GM23338 (cell line): ENCODE measurements around the gene MAP3K10. TPM values are rescaled to one million over a fixed set of nuclear protein-coding genes. Genes with fewer than 3 reads are reported as not detected.
A peak's percentile ranks its signal among the peaks of the same experiment; 100 is the strongest.

Source experiments
- ATAC-seq: fragments of 200-7000 bp; cut with Tn5 transposase; 3 replicates; pipeline ENCODE4 v1.9.1; 2020
- DNase-seq: peaks from one replicate; pipeline ENCODE4 v3.0.0-alpha.2; 2015; ENCODE audit warnings: low spot score
- H2AFZ ChIP-seq: fragments of 200-600 bp; sonication (generic); 2 replicates; pipeline ENCODE4 v1.8.0; 2016; ENCODE audit warnings: antibody characterized with exemption, mild to moderate bottlenecking, moderate library complexity
- H3F3A ChIP-seq: fragments of 200-600 bp; sonication (generic); replicated peaks from 2 replicates; pipeline ENCODE4 v1.8.0; 2017; ENCODE audit warnings: antibody characterized with exemption, mixed run types, low read depth
- H3K27ac ChIP-seq: fragments of 200-600 bp; sonication (generic); 2 replicates; pipeline ENCODE4 v1.6.1; 2016; ENCODE audit warnings: low read depth
- H3K27me3 ChIP-seq: fragments of 200-600 bp; sonication (generic); 2 replicates; pipeline ENCODE4 v1.8.0; 2016; ENCODE audit warnings: mild to moderate bottlenecking, mixed run types, moderate library complexity; ENCODE audit not compliant: insufficient read depth
- H3K36me3 ChIP-seq: fragments of 200-600 bp; sonication (generic); 2 replicates; pipeline ENCODE4 v1.8.0; 2016; ENCODE audit warnings: mild to moderate bottlenecking; ENCODE audit not compliant: insufficient read depth
- H3K4me1 ChIP-seq: fragments of 200-600 bp; sonication (generic); 2 replicates; pipeline ENCODE4 v1.8.0; 2016; ENCODE audit warnings: mild to moderate bottlenecking, moderate library complexity; ENCODE audit not compliant: insufficient read depth
- H3K4me2 ChIP-seq: fragments of 200-600 bp; sonication (generic); 2 replicates; pipeline ENCODE4 v1.7.1; 2017; ENCODE audit warnings: mixed run types
- H3K4me3 ChIP-seq: fragments of 200-600 bp; sonication (generic); 2 replicates; pipeline ENCODE4 v1.6.1; 2016; ENCODE audit warnings: mixed run types
- H3K79me2 ChIP-seq: fragments of 200-600 bp; sonication (generic); replicated peaks from 2 replicates; pipeline ENCODE4 v1.8.0; 2017; ENCODE audit warnings: mild to moderate bottlenecking; ENCODE audit not compliant: insufficient read depth
- H3K9me2 ChIP-seq: fragments of 200-600 bp; sonication (generic); 2 replicates; pipeline ENCODE4 v1.8.0; 2017; ENCODE audit not compliant: insufficient read depth
- H4K20me1 ChIP-seq: fragments of 200-600 bp; sonication (generic); replicated peaks from 2 replicates; pipeline ENCODE4 v1.8.0; 2017; ENCODE audit warnings: mild to moderate bottlenecking; ENCODE audit not compliant: insufficient read depth
- H3K27ac Mint-ChIP-seq: 2 replicates; pipeline ENCODE4 v1.8.0; 2020; ENCODE audit warnings: inconsistent platforms, mild to moderate bottlenecking, moderate library complexity, mixed read lengths
- H3K27me3 Mint-ChIP-seq: 3 replicates; pipeline ENCODE4 v1.8.0; 2022; ENCODE audit warnings: low read depth, mild to moderate bottlenecking, moderate library complexity, mixed read lengths, inconsistent platforms; ENCODE audit not compliant: insufficient read depth, poor library complexity
- H3K36me3 Mint-ChIP-seq: 3 replicates; pipeline ENCODE4 v1.8.0; 2021; ENCODE audit warnings: low read depth, mild to moderate bottlenecking, inconsistent platforms, moderate library complexity, mixed read lengths
- H3K4me1 Mint-ChIP-seq: 3 replicates; pipeline ENCODE4 v1.8.0; 2020; ENCODE audit warnings: mild to moderate bottlenecking, inconsistent platforms, mixed read lengths
- H3K4me3 Mint-ChIP-seq: 3 replicates; pipeline ENCODE4 v1.8.0; 2021; ENCODE audit warnings: moderate library complexity, mild to moderate bottlenecking, inconsistent platforms, mixed read lengths
- H3K9me3 Mint-ChIP-seq: 3 replicates; pipeline ENCODE4 v1.8.0; 2020; ENCODE audit warnings: moderate library complexity, mild to moderate bottlenecking, inconsistent platforms, mixed read lengths
- CREB1 ChIP-seq: fragments of 250-450 bp; sonication (Bioruptor Pico); IDR thresholded peaks from 2 replicates; pipeline ENCODE4 v1.5.0; 2020; ENCODE audit warnings: low read depth, mild to moderate bottlenecking, moderate library complexity
- CTCF ChIP-seq, 2 experiments: fragments of 200-600 bp in 1 of 2; sonication (generic) in 1 of 2; conservative IDR thresholded peaks; 2 replicates each; pipeline versions ENCODE4 v1.5.1 to v1.6.1; 2016 to 2017; ENCODE audit warnings: antibody characterized with exemption in 2 of 2, low read depth in 2 of 2, mild to moderate bottlenecking in 2 of 2, moderate library complexity in 1 of 2
- ETS1 ChIP-seq: IDR thresholded peaks from 2 replicates; pipeline ENCODE4 v1.6.1; 2016; ENCODE audit warnings: antibody characterized with exemption
- EZH2phosphoT487 ChIP-seq: fragments of 200-600 bp; sonication (generic); IDR thresholded peaks from one replicate; pipeline ENCODE4 v1.8.1; 2018; ENCODE audit warnings: antibody characterized with exemption; ENCODE audit not compliant: unreplicated experiment
- POLR2AphosphoS5 ChIP-seq: IDR thresholded peaks from 2 replicates; pipeline ENCODE4 v1.6.1; 2016; ENCODE audit warnings: antibody characterized with exemption, low read depth
- STAT1 ChIP-seq: IDR thresholded peaks from one replicate; pipeline ENCODE4 v1.6.1; 2016; ENCODE audit warnings: antibody characterized with exemption; ENCODE audit not compliant: unreplicated experiment
- ZNF462 ChIP-seq: fragments of 250-450 bp; sonication (Bioruptor Pico); IDR thresholded peaks from 2 replicates; pipeline ENCODE4 v1.5.0; 2020; ENCODE audit warnings: mild to moderate bottlenecking, moderate library complexity
- polyA plus RNA-seq: library from polyadenylated mRNA; unstranded; fragments of >200 nt; fragmentation: Nextera tagmentation; extraction: Ambion mirVana; gene quantifications from 2 replicates; pipeline ENCODE4 v1.2.1, GENCODE V29; 2016
- total RNA-seq: library from RNA; depleted of rRNA; stranded (reverse); fragments of >200 nt; shearing (Covaris generic); gene quantifications from 2 replicates; pipeline ENCODE4 v1.2.3, GENCODE V29; 2014

The MAP3K10 gene
- total and polyA plus RNA-seq, 2 experiments from 2014 or later, result 5.9 to 13.7 TPM

GRCh38 chr19:40231057-40231456 lies 39.8 kb downstream of the MAP3K10 start (continued):
- TF ChIP-seq ZNF462 (CRISPR knock-in tag), result no peak

GRCh38 chr19:40231544-40232424 lies 40.6 kb downstream of the MAP3K10 start:
- Mint-ChIP-seq H3K27ac (peak overlapping the region; percentile 92), H3K4me3 (peak overlapping the region; percentile 39; the same call in 2 of the 3 replicates), H3K27me3 (peaks cover 24% of the 10 kb centered on the region), H3K36me3 (peaks cover 8% of the 10 kb centered on the region; the same call in 2 of the 3 replicates), H3K9me3 (0 out of 3 replicates have a peak, but pooled peaks cover 1% of the 10 kb centered on the region), H3K4me1 (peaks cover 28% of the 10 kb centered on the region)
- Histone ChIP-seq H3K4me3 (peak overlapping the region; percentile 13; the same call in 1 of the 2 replicates), H3K27me3 (peaks cover 16% of the 10 kb centered on the region), H3K4me1 (peaks cover 21% of the 10 kb centered on the region), H3K9me2 (no peaks in the 10 kb centered on the region), H3K4me2 (peak overlapping the region; percentile 68), H4K20me1 (no peaks in the 10 kb centered on the region), H3K27ac (peak overlapping the region; percentile 63; the same call in 1 of the 2 replicates), H3K79me2 (no peaks in the 10 kb centered on the region), H2AFZ (0 out of 2 replicates have a peak overlapping the region, but pooled peaks have one; percentile 38), H3K36me3 (no peaks in the 10 kb centered on the region), H3F3A (0 out of 2 replicates have a peak, but pooled peaks cover 3% of the 10 kb centered on the region)
- peak; percentile 75 for ATAC-seq
- DNase-seq, result peak; percentile 71
- no peak for TF ChIP-seq ETS1
- no peak for TF ChIP-seq STAT1
- TF ChIP-seq CTCF (conservative IDR thresholded peaks at IDR 0.05; ENCODE audit: low read depth in 2 of 2), result no peak
- 0 out of 2 replicates have a peak, but pooled peaks have one; percentile 13 for TF ChIP-seq POLR2AphosphoS5
- no peak for TF ChIP-seq EZH2phosphoT487
- TF ChIP-seq CREB1 (CRISPR knock-in tag), result no peak
